Measurements from ENCODE around the gene TP53TG5. TPM values are rescaled to one million over a fixed set of nuclear protein-coding genes. Genes with fewer than 3 reads are reported as not detected.

The TP53TG5 gene
- total and polyA plus RNA-seq, 2 donors from 2014 or later, result not detected

GRCh38 chr20:45340236-45340847 lies 37.8 kb downstream of the TP53TG5 start:
- Histone ChIP-seq H3K27me3 (ENCODE audit: control insufficient read depth, insufficient read depth, low read length) (no peaks in the 10 kb centered on the region), H3K27ac (ENCODE audit: low read depth in 2 of 2, low read length in 2 of 2) (peak overlapping the region; percentile 96 to 99), H3K4me1 (ENCODE audit: control insufficient read depth in 2 of 3, insufficient read depth in 2 of 3, low read depth in 1 of 3, low read length in 3 of 3) (peaks cover 6 to 79% (median 61%) of the 10 kb centered on the region in 3 donors), H3K9me3 (ENCODE audit: control insufficient read depth in 2 of 3, insufficient read depth in 1 of 3, low read length in 3 of 3) (no peaks in the 10 kb centered on the region), H3K9ac (ENCODE audit: low read length in 3 of 3) (peak overlapping the region in 1 of 3 donors; percentile 100), H3K4me3 (ENCODE audit: low read length in 3 of 3) (peak overlapping the region in 1 of 3 donors; percentile 85), H3K36me3 (ENCODE audit: control insufficient read depth in 2 of 3, insufficient read depth in 3 of 3, low read length in 3 of 3) (peaks cover 0 to 23% (median 3%) of the 10 kb centered on the region in 3 donors)
- DNase-seq, result peak in 1 of 5 donors; percentile 48
- no peak for FAIRE-seq
- TF ChIP-seq CTCF (IDR thresholded peaks at IDR 0.05; ENCODE audit: borderline replicate concordance, extremely low read depth, insufficient read depth), result no peak
- intact Hi-C loops (cut with DNase I), result no loop called here

GRCh38 chr20:45339799-45340198 lies 38.3 kb downstream of the TP53TG5 start:
- FAIRE-seq, result no peak

GRCh38 chr20:45339084-45339483 lies 39.0 kb downstream of the TP53TG5 start:
- Histone ChIP-seq H3K4me1 (ENCODE audit: control insufficient read depth in 2 of 3, insufficient read depth in 2 of 3, low read depth in 1 of 3, low read length in 3 of 3) (peaks cover 6 to 74% (median 59%) of the 10 kb centered on the region in 3 donors), H3K4me3 (ENCODE audit: low read length in 3 of 3) (peak overlapping the region in 2 of 3 donors; percentile 20 to 85), H3K27ac (ENCODE audit: low read depth in 2 of 2, low read length in 2 of 2) (peak overlapping the region; percentile 96 to 99), H3K9ac (ENCODE audit: low read length in 3 of 3) (peak overlapping the region in 2 of 3 donors; percentile 53 to 100), H3K9me3 (ENCODE audit: control insufficient read depth in 2 of 3, insufficient read depth in 1 of 3, low read length in 3 of 3) (no peaks in the 10 kb centered on the region), H3K27me3 (ENCODE audit: control insufficient read depth, insufficient read depth, low read length) (no peaks in the 10 kb centered on the region), H3K36me3 (ENCODE audit: control insufficient read depth in 2 of 3, insufficient read depth in 3 of 3, low read length in 3 of 3) (peaks cover 2 to 29% (median 5%) of the 10 kb centered on the region in 3 donors)
- no peak for DNase-seq
- intact Hi-C loops (cut with DNase I), result no loop called here
- no peak for FAIRE-seq
- no peak for TF ChIP-seq CTCF (IDR thresholded peaks at IDR 0.05; ENCODE audit: borderline replicate concordance, extremely low read depth, insufficient read depth)

More at GRCh38 chr20:45339799-45340198, 38.3 kb downstream of the TP53TG5 start:
- Histone ChIP-seq H3K27me3 (ENCODE audit: control insufficient read depth, insufficient read depth, low read length) (no peaks in the 10 kb centered on the region), H3K36me3 (ENCODE audit: control insufficient read depth in 2 of 3, insufficient read depth in 3 of 3, low read length in 3 of 3) (peaks cover under 1 to 27% (median 4%) of the 10 kb centered on the region in 3 donors), H3K4me3 (ENCODE audit: low read length in 3 of 3) (peak overlapping the region in 2 of 3 donors; percentile 16 to 85), H3K9me3 (ENCODE audit: control insufficient read depth in 2 of 3, insufficient read depth in 1 of 3, low read length in 3 of 3) (no peaks in the 10 kb centered on the region), H3K4me1 (ENCODE audit: control insufficient read depth in 2 of 3, insufficient read depth in 2 of 3, low read depth in 1 of 3, low read length in 3 of 3) (peaks cover 6 to 78% (median 61%) of the 10 kb centered on the region in 3 donors), H3K27ac (ENCODE audit: low read depth in 2 of 2, low read length in 2 of 2) (peak overlapping the region; percentile 96 to 99), H3K9ac (ENCODE audit: low read length in 3 of 3) (peak overlapping the region in 1 of 3 donors; percentile 100)
- TF ChIP-seq CTCF (IDR thresholded peaks at IDR 0.05; ENCODE audit: borderline replicate concordance, extremely low read depth, insufficient read depth), result no peak
- DNase-seq, result no peak
- intact Hi-C loops (cut with DNase I), result no loop called here
